Tibial artery (tissue), 4 donors: ENCODE data around the gene CTIF.

Experiments used
- DNase-seq, 2 donors: peaks; one replicate each; pipeline ENCODE4 v3.0.0-alpha.2; 2019
- H3K27ac ChIP-seq, 2 donors: fragments of 200-600 bp; sonication (generic) in 1 of 2; 1 replicate in 1 of 2; 2 replicates in 1 of 2; pipeline ENCODE4 v1.5.1; 2018 to 2019; ENCODE audit warnings: mild to moderate bottlenecking in 1 of 2
- H3K27me3 ChIP-seq, 2 donors: fragments of 200-600 bp; sonication (generic) in 1 of 2; one replicate each; pipeline versions ENCODE4 v1.5.1 to v1.6.0; 2016 to 2019
- H3K36me3 ChIP-seq, 3 donors: fragments of 200-600 bp; sonication (generic) in 2 of 3; one replicate each; pipeline ENCODE4 v1.5.1; 2016 to 2019; ENCODE audit warnings: mild to moderate bottlenecking in 2 of 3
- H3K4me1 ChIP-seq, 4 donors: fragments of 200-600 bp; sonication (generic) in 2 of 4; 1 replicate in 3 of 4; 2 replicates in 1 of 4; pipeline ENCODE4 v1.5.1; 2016 to 2019
- H3K4me3 ChIP-seq, 2 donors: fragments of 200-600 bp; sonication (generic) in 1 of 2; 1 replicate in 1 of 2; 2 replicates in 1 of 2; pipeline ENCODE4 v1.5.1; 2018 to 2019; ENCODE audit warnings: mild to moderate bottlenecking in 2 of 2
- H3K9me3 ChIP-seq, 3 donors: fragments of 200-600 bp; sonication (generic) in 1 of 3; one replicate each; pipeline ENCODE4 v1.5.1; 2016 to 2019
- intact Hi-C: fragments of 100-400 bp; cut with DNase I; formaldehyde crosslinking; loops from one replicate; pipeline ENCODE4 v1.15.0; 2023; ENCODE audit warnings: low total_unique reads
- TF ChIP-seq, protein P1 (sequence below), 2 experiments: fragments of 200-600 bp in 1 of 2; fragments of 450-650 bp in 1 of 2; IDR thresholded peaks; one replicate each; pipeline ENCODE4 v1.5.1; 2017 to 2019; ENCODE audit warnings: antibody characterized with exemption in 2 of 2, mild to moderate bottlenecking in 1 of 2, moderate library complexity in 1 of 2

CTIF gene

DNA sequence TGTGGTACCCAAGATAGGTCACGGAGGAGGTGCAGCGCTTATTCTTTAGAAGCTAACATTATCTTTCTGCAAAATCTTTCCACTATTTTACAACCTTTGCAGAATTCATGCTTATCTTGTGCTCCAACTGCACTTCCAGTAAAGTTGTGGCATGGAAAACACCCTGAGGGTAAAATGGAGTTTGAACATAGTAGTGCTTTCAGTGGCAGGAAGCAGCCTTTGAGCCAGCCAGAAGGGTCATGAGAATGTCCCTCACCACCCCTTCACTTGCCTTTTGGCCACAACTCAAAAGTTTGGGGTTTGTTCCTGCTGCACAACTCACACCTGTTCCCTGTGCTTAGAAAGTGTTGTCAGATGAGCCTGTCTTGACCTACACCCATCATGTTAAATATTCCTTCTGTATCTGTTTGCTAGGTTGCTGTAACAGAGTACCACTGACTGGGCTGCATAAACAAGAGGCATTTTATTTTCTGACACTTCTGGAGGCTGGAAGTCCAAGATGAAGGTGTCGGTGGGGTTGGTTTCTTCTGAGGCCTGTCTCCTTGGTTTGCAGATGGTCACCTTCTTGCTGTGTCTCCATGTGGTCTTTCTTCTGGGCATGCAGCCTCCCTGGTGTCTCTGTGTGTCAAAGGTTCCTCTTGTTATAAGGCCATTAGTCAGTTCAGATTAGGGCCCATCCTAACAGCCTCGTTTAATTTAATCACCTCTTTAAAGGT is 217.8 kb downstream of the CTIF start:
- Histone ChIP-seq H3K36me3 (peaks cover 12 to 32% (median 26%) of the 10 kb centered on the region in 3 donors), H3K4me3 (no peak overlapping the region), H3K27me3 (no peaks in the 10 kb centered on the region), H3K4me1 (peaks cover 0 to 18% (median 9%) of the 10 kb centered on the region in 4 donors), H3K27ac (no peak overlapping the region), H3K9me3 (no peaks in the 10 kb centered on the region)
- intact Hi-C loops, result no loop called here
- TF ChIP-seq, protein P1, sequence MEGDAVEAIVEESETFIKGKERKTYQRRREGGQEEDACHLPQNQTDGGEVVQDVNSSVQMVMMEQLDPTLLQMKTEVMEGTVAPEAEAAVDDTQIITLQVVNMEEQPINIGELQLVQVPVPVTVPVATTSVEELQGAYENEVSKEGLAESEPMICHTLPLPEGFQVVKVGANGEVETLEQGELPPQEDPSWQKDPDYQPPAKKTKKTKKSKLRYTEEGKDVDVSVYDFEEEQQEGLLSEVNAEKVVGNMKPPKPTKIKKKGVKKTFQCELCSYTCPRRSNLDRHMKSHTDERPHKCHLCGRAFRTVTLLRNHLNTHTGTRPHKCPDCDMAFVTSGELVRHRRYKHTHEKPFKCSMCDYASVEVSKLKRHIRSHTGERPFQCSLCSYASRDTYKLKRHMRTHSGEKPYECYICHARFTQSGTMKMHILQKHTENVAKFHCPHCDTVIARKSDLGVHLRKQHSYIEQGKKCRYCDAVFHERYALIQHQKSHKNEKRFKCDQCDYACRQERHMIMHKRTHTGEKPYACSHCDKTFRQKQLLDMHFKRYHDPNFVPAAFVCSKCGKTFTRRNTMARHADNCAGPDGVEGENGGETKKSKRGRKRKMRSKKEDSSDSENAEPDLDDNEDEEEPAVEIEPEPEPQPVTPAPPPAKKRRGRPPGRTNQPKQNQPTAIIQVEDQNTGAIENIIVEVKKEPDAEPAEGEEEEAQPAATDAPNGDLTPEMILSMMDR (IDR thresholded peaks at IDR 0.05), result no peak
- no peak for DNase-seq

DNA sequence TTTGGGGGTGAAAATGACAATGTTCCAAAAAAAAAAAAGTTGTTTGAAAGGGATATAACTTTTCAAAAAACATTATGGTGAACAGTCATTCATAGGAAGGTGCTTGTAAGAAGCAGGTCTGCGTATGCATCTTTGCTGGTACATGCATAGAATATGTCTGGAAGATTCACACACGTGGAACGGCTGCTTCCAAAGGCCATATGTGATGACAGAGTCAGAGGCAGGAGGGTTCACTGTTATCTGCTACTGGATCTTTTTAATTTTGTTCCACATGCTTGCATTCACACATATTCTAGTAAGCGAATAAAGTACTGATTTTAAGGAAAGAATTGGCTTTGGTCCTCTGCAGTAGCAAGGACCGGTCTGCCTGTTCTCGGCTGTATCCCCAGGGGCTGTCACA is 218.5 kb downstream of the CTIF start:
- Histone ChIP-seq H3K4me3 (no peak overlapping the region), H3K27ac (no peak overlapping the region), H3K36me3 (peaks cover 18 to 39% (median 33%) of the 10 kb centered on the region in 3 donors), H3K27me3 (no peaks in the 10 kb centered on the region), H3K4me1 (peaks cover 0 to 17% (median 7%) of the 10 kb centered on the region in 4 donors), H3K9me3 (no peaks in the 10 kb centered on the region)
- no peak for DNase-seq
- TF ChIP-seq, protein P1 (IDR thresholded peaks at IDR 0.05), result no peak
- intact Hi-C loops, result no loop called here

DNA sequence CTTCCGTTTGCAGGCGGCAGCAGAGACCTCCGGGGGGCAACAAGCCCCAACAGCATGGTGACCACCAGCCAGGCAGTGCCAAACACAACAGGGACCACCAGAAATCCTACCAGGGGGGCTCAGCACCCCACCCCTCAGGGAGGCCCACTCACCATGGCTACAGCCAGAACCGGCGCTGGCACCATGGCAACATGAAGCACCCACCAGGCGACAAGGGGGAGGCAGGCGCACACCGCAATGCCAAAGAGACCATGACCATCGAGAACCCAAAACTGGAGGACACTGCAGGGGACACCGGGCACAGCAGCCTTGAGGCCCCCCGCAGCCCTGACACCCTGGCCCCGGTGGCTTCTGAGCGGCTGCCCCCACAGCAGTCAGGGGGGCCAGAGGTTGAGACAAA is 219.1 kb downstream of the CTIF start:
- Histone ChIP-seq H3K4me3 (no peak overlapping the region), H3K4me1 (peaks cover 0 to 17% (median 7%) of the 10 kb centered on the region in 4 donors), H3K27me3 (no peaks in the 10 kb centered on the region), H3K27ac (no peak overlapping the region), H3K9me3 (no peaks in the 10 kb centered on the region), H3K36me3 (peaks cover 24 to 44% (median 39%) of the 10 kb centered on the region in 3 donors)
- DNase-seq, result no peak
- TF ChIP-seq, protein P1 (IDR thresholded peaks at IDR 0.05), result no peak
- intact Hi-C loops, result no loop called here

DNA sequence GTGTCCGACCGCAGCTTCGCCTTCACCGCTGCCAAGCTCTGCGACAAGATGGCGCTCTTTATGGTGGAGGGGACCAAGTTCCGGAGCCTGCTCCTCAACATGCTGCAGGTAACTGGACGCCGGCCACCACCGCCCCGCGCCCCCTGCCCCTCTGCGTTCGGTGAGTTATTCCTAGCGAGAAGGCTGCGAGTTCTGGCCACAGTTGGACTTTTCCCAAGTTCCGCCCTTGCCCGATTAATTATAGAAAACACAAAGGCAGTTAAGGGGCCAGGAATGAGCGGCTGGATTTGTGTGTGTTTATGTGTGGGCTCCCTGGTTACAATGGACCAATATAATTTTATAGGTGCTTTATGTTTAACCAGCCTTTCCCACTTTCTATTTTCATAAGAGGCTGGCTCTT is 222.8 kb downstream of the CTIF start:
- H3K4me1 ChIP-seq, result peaks cover 0 to 11% (median 3%) of the 10 kb centered on the region in 4 donors
- intact Hi-C loops, result no loop called here
- no peaks in the 10 kb centered on the region for H3K9me3 ChIP-seq
- no peaks in the 10 kb centered on the region for H3K27me3 ChIP-seq
- TF ChIP-seq, protein P1 (IDR thresholded peaks at IDR 0.05), result no peak
- no peak for DNase-seq
- H3K27ac ChIP-seq, result no peak overlapping the region
- H3K36me3 ChIP-seq, result peaks cover 39 to 74% (median 67%) of the 10 kb centered on the region in 3 donors
- H3K4me3 ChIP-seq, result no peak overlapping the region

DNA sequence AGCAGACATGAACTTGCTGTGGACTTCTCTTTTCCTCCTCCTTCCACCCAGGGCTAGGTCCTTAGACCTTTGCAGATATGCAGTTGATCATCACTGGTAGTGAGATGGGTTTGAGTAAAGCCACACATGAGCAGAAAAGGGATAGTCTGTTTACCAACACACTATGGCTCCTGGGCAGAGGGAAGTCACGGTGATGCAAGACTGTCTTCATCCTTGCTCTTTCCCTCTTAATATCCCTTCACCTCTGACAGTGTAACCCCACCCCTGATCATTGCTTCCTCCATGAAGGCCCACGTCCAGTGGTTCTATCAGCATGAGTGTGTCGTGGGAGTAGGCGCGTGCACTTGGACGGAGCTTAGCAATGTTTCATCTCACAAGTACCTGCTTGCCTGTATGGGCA is 223.2 kb downstream of the CTIF start:
- Histone ChIP-seq H3K4me1 (peaks cover 0 to 16% (median 7%) of the 10 kb centered on the region in 4 donors), H3K9me3 (no peaks in the 10 kb centered on the region), H3K27me3 (no peaks in the 10 kb centered on the region), H3K4me3 (no peak overlapping the region), H3K27ac (no peak overlapping the region), H3K36me3 (peaks cover 39 to 77% (median 70%) of the 10 kb centered on the region in 3 donors)
- DNase-seq, result no peak
- intact Hi-C loops, result no loop called here
- TF ChIP-seq, protein P1 (IDR thresholded peaks at IDR 0.05), result no peak
